GM12878 (cell line): ENCODE results near the gene ANGEL2. TPM values are rescaled to one million over a fixed set of nuclear protein-coding genes. Genes with fewer than 3 reads are reported as not detected.

Experiments
- ATAC-seq: fragments of 200-7000 bp; cut with Tn5 transposase; 3 replicates; pipeline ENCODE4 v1.9.1; 2020; ENCODE audit warnings: mild to moderate bottlenecking, moderate library complexity
- BruUV-seq: library from RNA; stranded (reverse); fragments of 400-500 nt; replicated peaks from 2 replicates; lab custom pipeline; 2021; lab: Mats Ljungman, UMichigan
- CTCF ChIA-PET: fragments of 300-600 bp; sonication (Branson Sonifier 250); formaldehyde crosslinking; extraction: SDS; loops from one replicate; lab custom pipeline; 2021; ENCODE audit warnings: inconsistent platforms; lab: Yijun Ruan, JAX
- POLR2A ChIA-PET: fragments of 350-600 bp; formaldehyde crosslinking; extraction: SDS; loops from one replicate; lab custom pipeline; 2021; ENCODE audit warnings: inconsistent platforms; lab: Charles Lee
- RAD21 ChIA-PET: fragments of 300-600 bp; sonication (Branson Sonifier 250); formaldehyde crosslinking; loops from one replicate; lab custom pipeline; 2023; ENCODE audit warnings: antibody characterized with exemption; ENCODE audit not compliant: unreplicated experiment; lab: Charles Lee
- SMC1A ChIA-PET: fragments of 300-600 bp; sonication (Branson Sonifier 250); formaldehyde crosslinking; loops from one replicate; lab custom pipeline; 2023; ENCODE audit not compliant: unreplicated experiment, uncharacterized antibody; lab: Charles Lee
- DNase-seq: peaks from one replicate; pipeline ENCODE4 v3.0.0-alpha.2; 2011; ENCODE audit warnings: low read depth, low spot score
- FAIRE-seq: peaks from 3 replicates; lab custom pipeline; 2011; peaks lifted over from hg19 to GRCh38; lab: Jason Lieb, UNC
- H2AFZ ChIP-seq: 2 replicates; pipeline ENCODE4 v1.6.0; 2011; ENCODE audit warnings: low read depth, low read length, control low read depth; ENCODE audit not compliant: control insufficient read depth
- H3K27ac ChIP-seq: 2 replicates; pipeline ENCODE4 v1.5.1; 2011; ENCODE audit warnings: control low read depth; ENCODE audit not compliant: control insufficient read depth, insufficient read depth
- H3K27me3 ChIP-seq, 2 experiments: replicated peaks in 1 of 2; 2 replicates each; pipeline versions ENCODE4 v1.6.0 to v1.6.1; 2011; ENCODE audit warnings: low read length in 1 of 2; ENCODE audit not compliant: control insufficient read depth in 2 of 2, insufficient read depth in 2 of 2
- H3K36me3 ChIP-seq, 2 experiments: 2 replicates each; pipeline ENCODE4 v1.5.1; 2011; ENCODE audit warnings: low read length in 1 of 2; ENCODE audit not compliant: control insufficient read depth in 2 of 2, insufficient read depth in 2 of 2
- H3K4me1 ChIP-seq: 2 replicates; pipeline ENCODE4 v1.6.1; 2011; ENCODE audit warnings: mild to moderate bottlenecking, low read length, moderate library complexity, mixed read lengths; ENCODE audit not compliant: control insufficient read depth, insufficient read depth
- H3K4me2 ChIP-seq: 2 replicates; pipeline ENCODE4 v1.6.0; 2011; ENCODE audit warnings: control low read depth; ENCODE audit not compliant: control insufficient read depth, insufficient read depth
- H3K4me3 ChIP-seq: fragments of 200-600 bp; sonication (generic); 2 replicates; pipeline ENCODE4 v1.5.1; 2016
- H3K79me2 ChIP-seq: 2 replicates; pipeline ENCODE4 v1.6.0; 2011; ENCODE audit warnings: low read length; ENCODE audit not compliant: control insufficient read depth, insufficient read depth
- H3K9ac ChIP-seq: 2 replicates; pipeline ENCODE4 v1.8.0; 2011; ENCODE audit warnings: low read length, control low read depth, mixed read lengths; ENCODE audit not compliant: control insufficient read depth, insufficient read depth
- H3K9me3 ChIP-seq: replicated peaks from 3 replicates; pipeline ENCODE4 v1.5.1; 2011; ENCODE audit warnings: mild to moderate bottlenecking, low read length; ENCODE audit not compliant: control insufficient read depth, insufficient read depth
- H4K20me1 ChIP-seq: 2 replicates; pipeline ENCODE4 v1.6.0; 2011; ENCODE audit not compliant: control insufficient read depth, insufficient read depth
- BMI1 ChIP-seq: fragments of 450-650 bp; IDR thresholded peaks from 2 replicates; pipeline ENCODE4 v1.6.1; 2016; ENCODE audit warnings: mild to moderate bottlenecking, moderate library complexity, borderline replicate concordance
- CEBPB ChIP-seq, 2 experiments: fragments of 150-350 bp in 1 of 2; IDR thresholded peaks; 2 replicates each; pipeline ENCODE4 v1.6.1; 2012 to 2014; ENCODE audit warnings: low read depth in 2 of 2, low read length in 2 of 2, borderline replicate concordance in 1 of 2, inconsistent platforms in 1 of 2
- E2F8 ChIP-seq: fragments of 450-650 bp; IDR thresholded peaks from 2 replicates; pipeline ENCODE4 v1.6.1; 2018; ENCODE audit warnings: mild to moderate bottlenecking, low read depth, moderate library complexity; ENCODE audit not compliant: partially characterized antibody
- EP300 ChIP-seq, 2 experiments: fragments of 150-350 bp in 1 of 2; IDR thresholded peaks; 2 replicates each; pipeline ENCODE4 v1.6.1; 2011 to 2012; ENCODE audit warnings: low read depth in 2 of 2, low read length in 2 of 2, borderline replicate concordance in 1 of 2, improper control_type of control experiment in 1 of 2, inconsistent platforms in 1 of 2; ENCODE audit not compliant: control insufficient read depth in 1 of 2
- HSF1 ChIP-seq: fragments of 150-350 bp; IDR thresholded peaks from 2 replicates; pipeline ENCODE4 v1.6.1; 2014; ENCODE audit warnings: mild to moderate bottlenecking, low read depth, low read length
- LARP7 ChIP-seq: fragments of 450-650 bp; IDR thresholded peaks from 2 replicates; pipeline ENCODE4 v1.6.1; 2017; ENCODE audit warnings: mild to moderate bottlenecking
- MEF2A ChIP-seq: IDR thresholded peaks from 2 replicates; pipeline ENCODE4 v1.6.1; 2011; ENCODE audit warnings: low read depth, mild to moderate bottlenecking, low read length, moderate library complexity; ENCODE audit not compliant: insufficient read depth
- NR2C1 ChIP-seq: fragments of 450-650 bp; IDR thresholded peaks from 2 replicates; pipeline ENCODE4 v1.6.1; 2017; ENCODE audit warnings: antibody characterized with exemption, mild to moderate bottlenecking, moderate library complexity
- NRF1 ChIP-seq: conservative IDR thresholded peaks from 2 replicates; pipeline ENCODE4 v1.6.1; 2011; ENCODE audit warnings: mild to moderate bottlenecking, low read depth, low read length, improper control_type of control experiment
- PAX8 ChIP-seq: fragments of 450-650 bp; IDR thresholded peaks from 2 replicates; pipeline ENCODE4 v1.6.1; 2017; ENCODE audit warnings: mild to moderate bottlenecking, moderate library complexity
- RELA ChIP-seq: fragments of 450-650 bp; IDR thresholded peaks from 2 replicates; pipeline ENCODE4 v1.8.0; 2014; ENCODE audit warnings: borderline replicate concordance; ENCODE audit not compliant: partially characterized antibody
- SRF ChIP-seq, 2 experiments: IDR thresholded peaks; 2 replicates each; pipeline ENCODE4 v1.6.1; 2011; ENCODE audit warnings: low read depth in 2 of 2, low read length in 2 of 2, mild to moderate bottlenecking in 1 of 2, moderate library complexity in 1 of 2
- SUZ12 ChIP-seq: fragments of 200-600 bp; sonication (generic); IDR thresholded peaks from one replicate; pipeline ENCODE4 v1.6.1; 2018; ENCODE audit warnings: antibody characterized with exemption, mild to moderate bottlenecking; ENCODE audit not compliant: unreplicated experiment
- TCF3 ChIP-seq: IDR thresholded peaks from 2 replicates; pipeline ENCODE4 v1.6.1; 2012; ENCODE audit warnings: low read depth, mild to moderate bottlenecking, low read length, borderline replicate concordance; ENCODE audit not compliant: insufficient read depth
- YBX1 ChIP-seq: fragments of 450-650 bp; IDR thresholded peaks from 2 replicates; pipeline ENCODE4 v1.6.1; 2016; ENCODE audit warnings: antibody characterized with exemption
- WGBS: methylation state at CpG from one replicate; pipeline ENCODE4 v1.1.6; 2016; ENCODE audit warnings: low lambda C conversion rate; ENCODE audit not compliant: insufficient replicate concordance, insufficient coverage; ENCODE audit errors: missing lambda C conversion rate; 5-methylcytosine and 5-hydroxymethylcytosine counted together
- in situ Hi-C: fragments of 300-500 bp; cut with MboI; formaldehyde crosslinking; loops from 9 replicates; pipeline ENCODE4 v1.14.3; 2018; ENCODE audit warnings: mixed read lengths
- intact Hi-C: fragments of 100-400 bp; cut with micrococcal nuclease; formaldehyde crosslinking; loops from one replicate; pipeline ENCODE4 v1.14.2; 2022; ENCODE audit not compliant: unreplicated experiment
- polyA plus RNA-seq, 11 experiments: library from polyadenylated mRNA; depleted of rRNA in 4 of 11; unstranded in 6 of 11; stranded (reverse) in 5 of 11; fragments of >200 nt; fragmentation: Nextera tagmentation in 4 of 11; fragmentation: Illumina TruSeq in 1 of 11; extraction: Ambion mirVana in 4 of 11; extraction: Trizol in 1 of 11; gene quantifications; 1 replicate in 1 of 11; 2 replicates in 10 of 11; pipeline versions ENCODE4 v1.2.1 to v1.2.3, GENCODE V29; 2011 to 2016; ENCODE audit warnings: inconsistent platforms in 2 of 11, missing spikeins in 2 of 11, low read depth in 1 of 11
- total RNA-seq, 4 experiments: library from RNA; depleted of rRNA in 3 of 4; stranded (reverse); fragments of >200 nt in 3 of 4; fragmentation: Illumina TruSeq in 1 of 4; extraction: Trizol in 1 of 4; gene quantifications; 2 replicates each; pipeline versions ENCODE4 v1.2.1 to v1.2.3, GENCODE V29; 2013 to 2021

Gene ANGEL2
- total and polyA plus RNA-seq, 10 of the 15 experiments (the other 5 are each of a cell fraction or from before 2014, with no cell fraction given) = 6.3 to 53.9 (median 30.7) TPM

- BruUV-seq = no TSS peak
- FAIRE-seq = no peak
- Histone ChIP-seq H3K4me3 (no peak overlapping the region), H3K27me3 (no peaks in the 10 kb centered on the region), H2AFZ (0 out of 2 replicates have a peak overlapping the region, but pooled peaks have one; percentile 12), H4K20me1 (no peaks in the 10 kb centered on the region), H3K9me3 (no peaks in the 10 kb centered on the region), H3K4me1 (peaks cover 56% of the 10 kb centered on the region), H3K4me2 (peak overlapping the region; percentile 64), H3K79me2 (peaks cover 4% of the 10 kb centered on the region; the same call in 1 of the 2 replicates), H3K27ac (peak overlapping the region; percentile 93), H3K36me3 (peaks cover 8 to 11% of the 10 kb centered on the region in 2 experiments), H3K9ac (peak overlapping the region; percentile 53; the same call in 1 of the 2 replicates)
- SMC1A ChIA-PET = interaction anchor here (0.9 to 7.8 kb wide), 11 partner anchors 12 to 163 kb away, joined by 3 to 86 read pairs (median 4); partner anchors contain the start of gene FLVCR1
- WGBS = 17% methylated on average over 16 of the region's 16 CpGs
- POLR2A ChIA-PET = interaction anchor here (1.0 to 6.1 kb wide), 8 partner anchors 9 to 37 kb away, joined by 3 to 71 read pairs (median 10); partner anchors contain the start of gene VASH2
- RAD21 ChIA-PET = interaction anchor here (0.9 to 7.3 kb wide), 14 partner anchors 10 to 184 kb away, joined by 3 to 73 read pairs (median 5); no protein-coding TSS in a partner anchor
- in situ Hi-C loops (no loop called here), intact Hi-C loops (loop anchor here (2.0 to 5.0 kb wide), 2 partner anchors 23 to 301 kb away; no protein-coding TSS in a partner anchor)
- peak; percentile 59 for DNase-seq
- peak; percentile 52 for ATAC-seq
- CTCF ChIA-PET = interaction anchor here (0.8 to 8.0 kb wide), 9 partner anchors 12 to 163 kb away, joined by 3 to 61 read pairs (median 7); no protein-coding TSS in a partner anchor
- TF ChIP-seq NRF1 (no peak), TCF3 (peak; percentile 97), MEF2A (no peak), BMI1 (peak; percentile 22; the same call in 1 of the 2 replicates), HSF1 (no peak), NR2C1 (0 out of 2 replicates have a peak, but pooled peaks have one; percentile 11), LARP7 (0 out of 2 replicates have a peak, but pooled peaks have one; percentile 17), PAX8 (no peak), YBX1 (no peak), CEBPB (IDR thresholded peaks at IDR 0.05; ENCODE audit: borderline replicate concordance in 1 of 2, low read depth in 2 of 2, low read length in 2 of 2) (no peak), E2F8 (no peak), EP300 (IDR thresholded peaks at IDR 0.05; ENCODE audit: borderline replicate concordance in 1 of 2, control insufficient read depth in 1 of 2, low read depth in 2 of 2, low read length in 2 of 2) (peak; percentile 27 to 84; a peak in 2 of 4 replicates), RELA (peak; percentile 21), SRF (IDR thresholded peaks at IDR 0.05; ENCODE audit: low read depth in 2 of 2, low read length in 2 of 2) (no peak), SUZ12 (no peak)
These were observed 37.7 kb downstream of the ANGEL2 start for GRCh38 chr1:212977781-212978645.
